ENCODE measurements around the gene CAMK2B. TPM values are rescaled to one million over a fixed set of nuclear protein-coding genes. Genes with fewer than 3 reads are reported as not detected.

The CAMK2B gene
- polyA plus RNA-seq, 3 donors: 0.13 TPM; not detected in 2

GRCh38 chr7:44247868-44248651 lies 77.3 kb downstream of the CAMK2B start:
- Mint-ChIP-seq H3K36me3 (no peaks in the 10 kb centered on the region), H3K27ac (peak overlapping the region in 1 of 7 donors; percentile 50), H3K27me3 (ENCODE audit: low read depth in 3 of 3) (peaks cover 0 to 4% (median 1%) of the 10 kb centered on the region in 3 donors), H3K4me1 (no peaks in the 10 kb centered on the region), H3K9me3 (peaks cover 0 to 3% (median 0%) of the 10 kb centered on the region in 7 donors), H3K4me3 (no peak overlapping the region)
- H4K20me1 ChIP-seq (ENCODE audit: insufficient read depth, low read length): no peaks in the 10 kb centered on the region
- no peak for DNase-seq
- no peak overlapping the region for H2AFZ ChIP-seq (ENCODE audit: insufficient read depth, low read depth, low read length, poor library complexity, severe bottlenecking)
- H3K4me3 ChIP-seq (replicated peaks in 1 of 3; ENCODE audit: low read depth in 2 of 3, low read length in 3 of 3): no peak overlapping the region
- H3K36me3 ChIP-seq (replicated peaks in 1 of 2; ENCODE audit: control insufficient read depth in 1 of 2, insufficient read depth in 2 of 2, low read length in 2 of 2): no peaks in the 10 kb centered on the region
- no peaks in the 10 kb centered on the region for H3K79me2 ChIP-seq (ENCODE audit: insufficient read depth, low read length)
- 89% methylated on average over 6 of the region's 10 CpGs for WGBS (ENCODE audit: insufficient coverage)
- intact Hi-C loops (cut with micrococcal nuclease): no loop called here
- no peak overlapping the region for H3K4me2 ChIP-seq (replicated peaks; ENCODE audit: extremely low read depth, low read length, poor library complexity, severe bottlenecking)
- no peaks in the 10 kb centered on the region for H3K4me1 ChIP-seq (ENCODE audit: control insufficient read depth in 1 of 2, insufficient read depth in 2 of 2, low read length in 2 of 2)
- no peaks in the 10 kb centered on the region for H3K9me3 ChIP-seq (replicated peaks in 1 of 2; ENCODE audit: control insufficient read depth in 1 of 2, insufficient read depth in 1 of 2, low read length in 2 of 2)
- no peaks in the 10 kb centered on the region for H3K27me3 ChIP-seq (ENCODE audit: control insufficient read depth in 2 of 2, insufficient read depth in 2 of 2, low read length in 2 of 2)
- no peak for TF ChIP-seq CTCF (IDR thresholded peaks at IDR 0.05)
- H3K9ac ChIP-seq (ENCODE audit: insufficient read depth, low read length, poor library complexity, severe bottlenecking): no peak overlapping the region
- H3K27ac ChIP-seq (ENCODE audit: low read depth in 1 of 2, low read length in 2 of 2): no peak overlapping the region

GRCh38 chr7:44246396-44247113 lies 78.8 kb downstream of the CAMK2B start:
- DNase-seq: no peak
- no peak overlapping the region for H3K4me3 Mint-ChIP-seq
- no peak overlapping the region for H2AFZ ChIP-seq (ENCODE audit: insufficient read depth, low read depth, low read length, poor library complexity, severe bottlenecking)
- intact Hi-C loops (cut with micrococcal nuclease): no loop called here
- no peaks in the 10 kb centered on the region for H3K9me3 ChIP-seq (replicated peaks in 1 of 2; ENCODE audit: control insufficient read depth in 1 of 2, insufficient read depth in 1 of 2, low read length in 2 of 2)
- H3K4me1 ChIP-seq (ENCODE audit: control insufficient read depth in 1 of 2, insufficient read depth in 2 of 2, low read length in 2 of 2): no peaks in the 10 kb centered on the region
- H3K36me3 ChIP-seq (replicated peaks in 1 of 2; ENCODE audit: control insufficient read depth in 1 of 2, insufficient read depth in 2 of 2, low read length in 2 of 2): no peaks in the 10 kb centered on the region
- H3K4me1 Mint-ChIP-seq: no peaks in the 10 kb centered on the region
- H3K27me3 Mint-ChIP-seq (ENCODE audit: low read depth in 3 of 3): peaks cover 1 to 3% (median 2%) of the 10 kb centered on the region in 3 donors
- no peak overlapping the region for H3K27ac ChIP-seq (ENCODE audit: low read depth in 1 of 2, low read length in 2 of 2)
- 98% methylated on average over 7 of the region's 7 CpGs for WGBS (ENCODE audit: insufficient coverage)
- H3K4me3 ChIP-seq (replicated peaks in 1 of 3; ENCODE audit: low read depth in 2 of 3, low read length in 3 of 3): no peak overlapping the region
- H3K27ac Mint-ChIP-seq: no peak overlapping the region
- no peaks in the 10 kb centered on the region for H3K36me3 Mint-ChIP-seq
- no peaks in the 10 kb centered on the region for H3K27me3 ChIP-seq (ENCODE audit: control insufficient read depth in 2 of 2, insufficient read depth in 2 of 2, low read length in 2 of 2)
- TF ChIP-seq CTCF (IDR thresholded peaks at IDR 0.05): no peak
- no peak overlapping the region for H3K9ac ChIP-seq (ENCODE audit: insufficient read depth, low read length, poor library complexity, severe bottlenecking)
- peaks cover 0 to 3% (median 0%) of the 10 kb centered on the region in 7 donors for H3K9me3 Mint-ChIP-seq
- no peaks in the 10 kb centered on the region for H4K20me1 ChIP-seq (ENCODE audit: insufficient read depth, low read length)
- H3K4me2 ChIP-seq (replicated peaks; ENCODE audit: extremely low read depth, low read length, poor library complexity, severe bottlenecking): no peak overlapping the region
- H3K79me2 ChIP-seq (ENCODE audit: insufficient read depth, low read length): no peaks in the 10 kb centered on the region

Data from CD14-positive monocyte (primary cell).